CD4-positive, CD25-positive, alpha-beta regulatory T cell (primary cell): Measurements from ENCODE around the gene PLD6. TPM values are rescaled to one million over a fixed set of nuclear protein-coding genes. Genes with fewer than 3 reads are reported as not detected.

Experiments used
- ATAC-seq, 2 donors: fragments of 150-1000 bp; cut with Tn5 transposase; one replicate each; pipeline ENCODE4 v1.10.0; 2021; ENCODE audit warnings: low read depth in 2 of 2, moderate number of reproducible peaks in 2 of 2, moderate library complexity in 1 of 2
- DNase-seq, 3 donors: peaks; one replicate each; pipeline versions ENCODE4 v3.0.0 to v3.0.0-alpha.2; 2012 to 2022; ENCODE audit warnings: mixed read lengths in 1 of 3
- H3K27ac ChIP-seq: one replicate; pipeline ENCODE4 v1.7.0; 2013; ENCODE audit warnings: mild to moderate bottlenecking, low read length; ENCODE audit not compliant: insufficient read depth, poor library complexity, severe bottlenecking
- H3K27me3 ChIP-seq: one replicate; pipeline ENCODE4 v1.7.0; 2013; ENCODE audit warnings: low read length; ENCODE audit not compliant: control insufficient read depth, insufficient read depth
- H3K36me3 ChIP-seq: one replicate; pipeline ENCODE4 v1.7.0; 2013; ENCODE audit warnings: mild to moderate bottlenecking, low read length, moderate library complexity; ENCODE audit not compliant: control insufficient read depth, insufficient read depth
- H3K4me1 ChIP-seq: 2 replicates; pipeline ENCODE4 v1.7.0; 2013; ENCODE audit warnings: mild to moderate bottlenecking, low read length; ENCODE audit not compliant: insufficient read depth, control insufficient read depth, poor library complexity, severe bottlenecking
- H3K4me3 ChIP-seq: one replicate; pipeline ENCODE4 v1.7.0; 2013; ENCODE audit warnings: low read depth, mild to moderate bottlenecking, low read length, moderate library complexity
- H3K9me3 ChIP-seq, 2 experiments: 1 replicate in 1 of 2; 2 replicates in 1 of 2; pipeline ENCODE4 v1.7.0; 2013; ENCODE audit warnings: low read length in 2 of 2, mild to moderate bottlenecking in 1 of 2, moderate library complexity in 1 of 2; ENCODE audit not compliant: control insufficient read depth in 2 of 2
- H3K27ac Mint-ChIP-seq, 3 donors: one replicate each; pipeline ENCODE4 v1.8.0; 2020 to 2022; ENCODE audit warnings: mild to moderate bottlenecking in 3 of 3, mixed read lengths in 3 of 3, moderate library complexity in 2 of 3
- H3K27me3 Mint-ChIP-seq: one replicate; pipeline ENCODE4 v1.8.0; 2022; ENCODE audit warnings: mild to moderate bottlenecking, mixed read lengths
- H3K36me3 Mint-ChIP-seq: one replicate; pipeline ENCODE4 v1.8.0; 2020; ENCODE audit warnings: mixed read lengths
- H3K4me1 Mint-ChIP-seq, 4 donors: one replicate each; pipeline ENCODE4 v1.8.0; 2020 to 2022; ENCODE audit warnings: mixed read lengths in 4 of 4, mild to moderate bottlenecking in 1 of 4
- H3K4me3 Mint-ChIP-seq, 4 donors: one replicate each; pipeline ENCODE4 v1.8.0; 2020 to 2022; ENCODE audit warnings: mild to moderate bottlenecking in 4 of 4, mixed read lengths in 4 of 4, moderate library complexity in 3 of 4
- H3K9me3 Mint-ChIP-seq, 7 donors: one replicate each; pipeline ENCODE4 v1.8.0; 2020 to 2022; ENCODE audit warnings: mixed read lengths in 7 of 7, mild to moderate bottlenecking in 3 of 7, moderate library complexity in 2 of 7
- polyA plus RNA-seq, 4 donors: library from polyadenylated mRNA; unstranded; fragments of 300-500 nt; fragmentation: Illumina TruSeq; gene quantifications; one replicate each; pipeline ENCODE4 v1.2.3, GENCODE V29; 2021
- total RNA-seq: library from RNA; stranded (reverse); gene quantifications from one replicate; pipeline ENCODE4 v1.2.3, GENCODE V29; 2022

PLD6 gene
- total and polyA plus RNA-seq, 5 donors from 2014 or later: 8.9 to 19.3 (median 14.8) TPM

DNA sequence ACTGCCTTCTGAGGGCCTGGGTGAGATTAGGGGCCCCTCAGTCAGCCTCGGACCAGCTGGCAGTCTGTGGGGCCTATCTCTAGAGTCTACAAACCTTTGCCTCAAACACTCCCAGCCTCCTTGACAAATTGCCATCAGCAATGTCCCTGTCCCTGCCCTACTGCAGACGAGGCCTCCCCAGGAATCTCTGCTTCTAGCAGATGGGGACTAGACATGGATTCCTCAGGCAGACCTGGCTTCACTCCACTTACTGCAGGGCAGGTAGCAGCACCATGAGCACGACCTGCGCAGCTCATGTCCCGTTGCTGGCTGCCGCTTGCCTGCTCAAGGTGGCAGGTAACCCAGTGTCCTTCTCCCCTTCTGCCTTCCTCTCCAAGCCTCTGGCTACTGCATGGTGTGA is 49.1 kb downstream of the PLD6 start:
- H3K4me3 Mint-ChIP-seq: peak overlapping the region in 1 of 4 donors; percentile 32
- peaks cover 0 to 2% (median 0%) of the 10 kb centered on the region in 7 donors for H3K9me3 Mint-ChIP-seq
- H3K27ac ChIP-seq: no peak overlapping the region
- peaks cover 74% of the 10 kb centered on the region for H3K36me3 ChIP-seq
- DNase-seq (no peak), ATAC-seq (no peak)
- peaks cover 56% of the 10 kb centered on the region for H3K36me3 Mint-ChIP-seq
- no peaks in the 10 kb centered on the region for H3K9me3 ChIP-seq
- peaks cover 12 to 42% (median 22%) of the 10 kb centered on the region in 4 donors for H3K4me1 Mint-ChIP-seq
- peaks cover 34% of the 10 kb centered on the region for H3K4me1 ChIP-seq
- H3K4me3 ChIP-seq: no peak overlapping the region
- no peaks in the 10 kb centered on the region for H3K27me3 ChIP-seq
- H3K27ac Mint-ChIP-seq: peak overlapping the region; percentile 25 to 49 (median 38)
- H3K27me3 Mint-ChIP-seq: no peaks in the 10 kb centered on the region

DNA sequence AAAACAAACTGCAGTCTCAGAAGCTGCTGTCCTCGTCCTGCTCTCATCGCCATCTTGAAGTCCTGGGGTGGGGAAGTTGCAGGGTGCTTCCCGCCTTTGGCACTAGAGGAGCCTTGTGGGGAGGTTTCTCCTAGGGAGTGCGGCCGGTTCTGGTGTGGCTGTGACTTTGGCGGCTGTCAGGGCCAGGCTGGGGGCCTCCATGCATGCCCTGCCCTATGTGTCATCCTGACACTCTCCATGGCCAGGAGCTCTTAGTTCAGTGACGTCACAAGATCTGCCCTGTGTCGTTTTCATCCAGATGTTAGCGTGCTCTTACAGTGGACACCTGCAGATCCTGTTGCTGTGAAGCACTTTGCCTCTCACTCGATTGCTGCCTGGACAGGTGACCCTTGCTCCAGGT is 49.6 kb downstream of the PLD6 start:
- H3K4me3 ChIP-seq: no peak overlapping the region
- no peak for DNase-seq
- H3K27me3 ChIP-seq: no peaks in the 10 kb centered on the region
- Mint-ChIP-seq H3K9me3 (peaks cover 0 to 2% (median 0%) of the 10 kb centered on the region in 7 donors), H3K27ac (peak overlapping the region in 2 of 3 donors; percentile 49 to 69), H3K4me3 (peak overlapping the region in 1 of 4 donors; percentile 9), H3K36me3 (peaks cover 53% of the 10 kb centered on the region), H3K4me1 (peaks cover 12 to 43% (median 22%) of the 10 kb centered on the region in 4 donors), H3K27me3 (no peaks in the 10 kb centered on the region)
- peaks cover 34% of the 10 kb centered on the region for H3K4me1 ChIP-seq
- no peak for ATAC-seq
- no peaks in the 10 kb centered on the region for H3K9me3 ChIP-seq
- H3K36me3 ChIP-seq: peaks cover 74% of the 10 kb centered on the region
- no peak overlapping the region for H3K27ac ChIP-seq

DNA sequence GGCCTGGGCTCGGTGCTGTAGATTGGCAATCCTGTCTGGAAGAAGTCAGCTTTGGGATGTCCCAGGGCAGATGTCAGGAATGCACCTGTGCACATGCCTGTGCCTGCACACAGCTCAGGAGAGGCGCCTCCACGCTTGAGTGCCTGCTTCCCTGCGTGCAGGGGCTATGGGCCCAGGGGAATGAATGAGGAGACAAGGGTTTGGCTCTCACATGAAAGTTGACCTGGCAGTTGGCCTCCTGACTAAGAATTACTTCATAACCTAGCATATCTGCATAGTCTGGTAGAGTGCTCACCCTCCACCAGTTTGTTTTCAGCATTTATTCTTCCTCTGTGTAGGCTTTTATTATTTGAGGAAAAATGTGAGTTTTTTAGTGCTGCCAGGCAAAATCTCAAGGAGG is 50.0 kb downstream of the PLD6 start:
- peaks cover 34% of the 10 kb centered on the region for H3K4me1 ChIP-seq
- peaks cover 75% of the 10 kb centered on the region for H3K36me3 ChIP-seq
- H3K27ac ChIP-seq: no peak overlapping the region
- DNase-seq: no peak
- no peaks in the 10 kb centered on the region for H3K27me3 Mint-ChIP-seq
- H3K27me3 ChIP-seq: no peaks in the 10 kb centered on the region
- H3K4me3 Mint-ChIP-seq: peak overlapping the region in 1 of 4 donors; percentile 9
- no peak for ATAC-seq
- H3K4me3 ChIP-seq: no peak overlapping the region
- H3K36me3 Mint-ChIP-seq: peaks cover 53% of the 10 kb centered on the region
- no peaks in the 10 kb centered on the region for H3K9me3 ChIP-seq
- peaks cover 12 to 43% (median 23%) of the 10 kb centered on the region in 4 donors for H3K4me1 Mint-ChIP-seq
- H3K9me3 Mint-ChIP-seq: peaks cover 0 to 2% (median 0%) of the 10 kb centered on the region in 7 donors
- no peak overlapping the region for H3K27ac Mint-ChIP-seq

DNA sequence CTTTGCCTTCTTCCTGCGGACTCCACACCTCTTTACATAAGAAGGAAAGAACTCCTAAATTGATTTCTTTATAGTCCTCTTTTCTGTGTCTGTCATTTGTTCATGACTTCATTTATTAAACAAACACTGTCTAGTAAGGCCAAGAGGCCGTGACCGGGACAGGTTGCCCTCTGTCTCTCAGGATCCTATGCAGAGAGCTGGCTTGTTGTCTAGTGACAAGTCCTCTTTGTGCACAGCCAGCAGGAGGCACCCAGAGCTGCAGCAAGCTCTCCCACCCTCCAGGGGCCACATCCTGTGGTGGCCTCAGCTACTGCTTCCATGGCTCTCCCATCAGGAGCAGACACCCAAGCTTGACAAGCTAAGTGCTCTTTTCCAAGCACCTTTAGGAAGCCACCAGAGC is 50.6 kb downstream of the PLD6 start:
- Mint-ChIP-seq H3K4me1 (peaks cover 12 to 45% (median 23%) of the 10 kb centered on the region in 4 donors), H3K27ac (peak overlapping the region; percentile 52 to 89 (median 77)), H3K27me3 (no peaks in the 10 kb centered on the region), H3K36me3 (peaks cover 56% of the 10 kb centered on the region), H3K4me3 (peak overlapping the region in 2 of 4 donors; percentile 6 to 53), H3K9me3 (peaks cover 0 to 2% (median 0%) of the 10 kb centered on the region in 7 donors)
- DNase-seq (peak in 2 of 3 donors; percentile 35 to 65), ATAC-seq (peak in 1 of 2 donors; percentile 32)
- Histone ChIP-seq H3K4me1 (peaks cover 34% of the 10 kb centered on the region), H3K9me3 (no peaks in the 10 kb centered on the region), H3K27me3 (no peaks in the 10 kb centered on the region), H3K36me3 (peaks cover 70% of the 10 kb centered on the region), H3K4me3 (no peak overlapping the region), H3K27ac (no peak overlapping the region)

DNA sequence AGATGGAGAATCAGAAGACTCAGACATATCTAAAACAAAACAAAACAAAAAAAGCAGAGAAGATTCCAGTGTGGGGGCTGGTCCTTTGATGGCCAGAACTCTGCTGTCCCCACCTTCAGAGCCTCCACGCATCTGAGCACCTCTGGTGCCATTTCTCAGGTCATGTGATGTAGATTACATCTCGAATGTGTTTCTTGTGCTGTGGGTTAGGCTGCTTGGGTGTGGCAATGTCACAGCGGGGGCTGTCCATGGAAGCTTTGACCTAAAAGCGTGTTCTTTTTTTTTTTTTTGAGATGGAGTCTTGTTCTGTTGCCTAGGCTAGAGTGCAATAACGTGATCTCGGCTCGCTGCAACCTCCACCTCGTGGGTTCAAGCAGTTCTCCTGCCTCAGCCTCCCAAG is 51.2 kb downstream of the PLD6 start:
- DNase-seq: peak in 2 of 3 donors; percentile 25 to 41
- no peaks in the 10 kb centered on the region for H3K27me3 Mint-ChIP-seq
- Histone ChIP-seq H3K4me3 (peak overlapping the region; percentile 32), H3K4me1 (peaks cover 34% of the 10 kb centered on the region), H3K9me3 (no peaks in the 10 kb centered on the region), H3K27ac (peak overlapping the region; percentile 50), H3K36me3 (peaks cover 69% of the 10 kb centered on the region), H3K27me3 (no peaks in the 10 kb centered on the region)
- peaks cover 62% of the 10 kb centered on the region for H3K36me3 Mint-ChIP-seq
- H3K9me3 Mint-ChIP-seq: peaks cover 0 to 2% (median 0%) of the 10 kb centered on the region in 7 donors
- H3K27ac Mint-ChIP-seq: peak overlapping the region; percentile 52 to 89 (median 77)
- peak in 1 of 2 donors; percentile 29 for ATAC-seq
- peaks cover 12 to 45% (median 26%) of the 10 kb centered on the region in 4 donors for H3K4me1 Mint-ChIP-seq
- H3K4me3 Mint-ChIP-seq: peak overlapping the region; percentile 6 to 40 (median 38)

DNA sequence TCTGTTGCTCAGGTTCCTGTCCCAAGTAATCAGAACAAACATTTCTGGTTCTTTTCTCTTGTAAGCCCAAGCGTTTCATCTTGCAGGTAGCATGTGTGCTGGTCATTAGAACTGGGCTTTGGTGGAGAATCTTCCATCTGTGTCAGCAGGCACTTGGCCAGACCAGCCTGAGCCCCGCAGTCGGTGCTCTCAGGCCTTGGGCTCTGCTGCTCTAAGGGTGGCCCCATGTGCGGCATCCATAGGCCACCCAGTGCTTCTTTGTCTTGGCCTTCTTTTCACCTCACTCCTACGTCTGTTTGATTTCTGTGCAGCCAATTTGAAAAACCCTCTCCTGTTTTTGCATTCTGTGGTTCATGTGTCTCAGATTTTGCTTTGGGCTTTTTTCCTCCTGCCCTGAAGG is 51.6 kb downstream of the PLD6 start:
- Mint-ChIP-seq H3K27ac (peak overlapping the region; percentile 77 to 89 (median 85)), H3K27me3 (no peaks in the 10 kb centered on the region), H3K4me3 (peak overlapping the region; percentile 6 to 40 (median 38)), H3K36me3 (peaks cover 62% of the 10 kb centered on the region), H3K4me1 (peaks cover 9 to 45% (median 27%) of the 10 kb centered on the region in 4 donors), H3K9me3 (peaks cover 0 to 2% (median 0%) of the 10 kb centered on the region in 7 donors)
- no peak for DNase-seq
- Histone ChIP-seq H3K27ac (peak overlapping the region; percentile 50), H3K27me3 (no peaks in the 10 kb centered on the region), H3K9me3 (no peaks in the 10 kb centered on the region), H3K4me3 (peak overlapping the region; percentile 32), H3K36me3 (peaks cover 69% of the 10 kb centered on the region), H3K4me1 (peaks cover 34% of the 10 kb centered on the region)
- ATAC-seq: no peak

DNA sequence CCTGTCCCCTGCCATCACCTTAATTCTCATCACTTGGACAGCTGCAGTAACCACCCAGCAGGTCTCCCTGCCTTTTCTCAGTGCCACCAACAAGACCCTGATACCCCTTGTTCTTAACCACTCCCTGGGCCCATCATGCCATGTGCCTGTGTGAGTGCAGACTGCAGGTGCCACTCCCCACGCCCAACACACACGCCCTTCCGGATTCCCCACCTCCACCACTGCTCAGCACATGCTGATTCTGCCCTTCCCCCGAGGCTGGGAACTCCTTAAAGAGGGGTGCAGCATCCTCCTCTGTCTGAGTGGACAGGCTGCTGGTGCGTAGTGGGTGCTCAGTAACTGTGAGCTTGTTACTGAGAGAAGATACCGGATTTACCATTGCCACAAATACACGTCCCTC is 52.4 kb downstream of the PLD6 start:
- Histone ChIP-seq H3K27me3 (no peaks in the 10 kb centered on the region), H3K27ac (peak overlapping the region; percentile 50), H3K4me3 (no peak overlapping the region), H3K36me3 (peaks cover 60% of the 10 kb centered on the region), H3K9me3 (no peaks in the 10 kb centered on the region), H3K4me1 (peaks cover 34% of the 10 kb centered on the region)
- Mint-ChIP-seq H3K27ac (peak overlapping the region; percentile 70 to 90 (median 89)), H3K4me3 (peak overlapping the region; percentile 29 to 74 (median 64)), H3K36me3 (peaks cover 56% of the 10 kb centered on the region), H3K27me3 (no peaks in the 10 kb centered on the region), H3K4me1 (peaks cover 6 to 45% (median 27%) of the 10 kb centered on the region in 4 donors), H3K9me3 (peaks cover 0 to 2% (median 0%) of the 10 kb centered on the region in 7 donors)
- DNase-seq (peak in 1 of 3 donors; percentile 52), ATAC-seq (peak; percentile 46 to 51)

DNA sequence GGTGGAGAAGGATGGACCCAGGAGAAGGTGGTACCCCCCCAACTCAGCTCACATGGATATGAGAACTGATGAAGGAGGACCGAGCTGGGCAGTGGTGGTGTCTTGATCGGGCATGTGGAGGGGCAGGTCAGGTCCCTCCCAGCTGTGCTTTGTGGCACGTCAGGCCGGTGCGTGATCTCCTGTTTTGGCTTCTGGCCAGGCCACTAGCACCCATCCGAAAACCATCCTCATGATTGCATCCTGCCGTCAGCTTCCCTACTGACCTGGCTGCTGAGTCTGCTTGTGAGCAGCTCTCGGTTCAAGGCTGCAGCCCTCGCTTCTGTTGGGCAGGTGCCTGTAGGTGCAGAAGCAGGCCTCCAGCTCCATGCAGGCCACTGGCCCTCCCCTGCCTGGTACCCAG is 53.1 kb downstream of the PLD6 start:
- no peaks in the 10 kb centered on the region for H3K27me3 ChIP-seq
- H3K4me1 ChIP-seq: peaks cover 34% of the 10 kb centered on the region
- Mint-ChIP-seq H3K27ac (peak overlapping the region in 2 of 3 donors; percentile 89 to 91), H3K4me1 (peaks cover 6 to 45% (median 27%) of the 10 kb centered on the region in 4 donors), H3K27me3 (no peaks in the 10 kb centered on the region), H3K4me3 (peak overlapping the region in 2 of 4 donors; percentile 30 to 36), H3K9me3 (peaks cover 0 to 2% (median 0%) of the 10 kb centered on the region in 7 donors), H3K36me3 (peaks cover 56% of the 10 kb centered on the region)
- no peaks in the 10 kb centered on the region for H3K9me3 ChIP-seq
- ATAC-seq: no peak
- peaks cover 59% of the 10 kb centered on the region for H3K36me3 ChIP-seq
- no peak overlapping the region for H3K27ac ChIP-seq
- DNase-seq: no peak
- no peak overlapping the region for H3K4me3 ChIP-seq
